SK-N-SH (cell line): ENCODE results near the gene MAMLD1. TPM values are rescaled to one million over a fixed set of nuclear protein-coding genes. Genes with fewer than 3 reads are reported as not detected.

Experiments used
- CTCF ChIA-PET: fragments of 300-600, 350-600 bp; formaldehyde crosslinking; extraction: SDS; loops from one replicate; lab custom pipeline; 2021; lab: Yijun Ruan, JAX
- POLR2A ChIA-PET: fragments of 350-600 bp; sonication (Branson Sonifier 250); formaldehyde crosslinking; extraction: SDS; loops from one replicate; lab custom pipeline; 2020; ENCODE audit warnings: antibody characterized with exemption, inconsistent platforms; lab: Yijun Ruan, JAX
- DNase-seq: peaks from one replicate; pipeline ENCODE4 v3.0.0; 2012
- H2AFZ ChIP-seq: fragments of 200-600 bp; sonication (generic); 2 replicates; pipeline ENCODE4 v1.8.1; 2016; ENCODE audit warnings: antibody characterized with exemption, mild to moderate bottlenecking, low read depth
- H3F3A ChIP-seq: fragments of 200-600 bp; sonication (generic); replicated peaks from 2 replicates; pipeline ENCODE3; 2016; ENCODE audit warnings: antibody characterized with exemption, mild to moderate bottlenecking; ENCODE audit not compliant: insufficient read depth
- H3K27ac ChIP-seq, 2 experiments: fragments of 200-500 bp in 1 of 2; fragments of 200-600 bp in 1 of 2; sonication (Bioruptor generic) in 1 of 2; sonication (generic), shearing (Covaris generic) in 1 of 2; 2 replicates each; pipeline versions ENCODE4 v1.5.1 to v1.6.1; 2014 to 2016; ENCODE audit warnings: low read depth in 2 of 2, inconsistent platforms in 1 of 2, low read length in 1 of 2, mild to moderate bottlenecking in 1 of 2, mixed read lengths in 1 of 2
- H3K27me3 ChIP-seq: fragments of 200-600 bp; sonication (generic), shearing (Covaris generic); 2 replicates; pipeline ENCODE4 v1.6.1; 2016; ENCODE audit warnings: mixed run types; ENCODE audit not compliant: insufficient read depth
- H3K36me3 ChIP-seq, 2 experiments: fragments of 200-500 bp in 1 of 2; fragments of 200-600 bp in 1 of 2; sonication (Bioruptor generic) in 1 of 2; sonication (generic) in 1 of 2; replicated peaks in 1 of 2; 2 replicates each; pipeline versions ENCODE3 to v1.5.1; 2014 to 2016; ENCODE audit warnings: low read length in 1 of 2, mild to moderate bottlenecking in 1 of 2; ENCODE audit not compliant: insufficient read depth in 2 of 2, control insufficient read depth in 1 of 2
- H3K4me1 ChIP-seq, 2 experiments: fragments of 200-500 bp in 1 of 2; fragments of 200-600 bp in 1 of 2; sonication (Bioruptor generic) in 1 of 2; sonication (generic), shearing (Covaris generic) in 1 of 2; 2 replicates each; pipeline versions ENCODE4 v1.5.1 to v1.6.1; 2014 to 2016; ENCODE audit warnings: low read depth in 1 of 2, low read length in 1 of 2, mixed run types in 1 of 2; ENCODE audit not compliant: insufficient read depth in 2 of 2, control insufficient read depth in 1 of 2
- H3K4me2 ChIP-seq: fragments of 200-600 bp; sonication (generic), shearing (Covaris generic); 2 replicates; pipeline ENCODE4 v1.6.1; 2017; ENCODE audit warnings: mixed run types
- H3K4me3 ChIP-seq, 2 experiments: fragments of 200-500 bp in 1 of 2; fragments of 200-600 bp in 1 of 2; sonication (Bioruptor generic) in 1 of 2; sonication (generic), shearing (Covaris generic) in 1 of 2; 2 replicates each; pipeline versions ENCODE4 v1.5.1 to v1.8.1; 2014 to 2016; ENCODE audit warnings: low read depth in 2 of 2, inconsistent platforms in 1 of 2, low read length in 1 of 2, mild to moderate bottlenecking in 1 of 2, mixed read lengths in 1 of 2, moderate library complexity in 1 of 2
- H3K79me2 ChIP-seq: fragments of 200-600 bp; sonication (generic); 2 replicates; pipeline ENCODE4 v1.8.1; 2017; ENCODE audit warnings: mild to moderate bottlenecking; ENCODE audit not compliant: insufficient read depth
- H3K9ac ChIP-seq: fragments of 200-600 bp; sonication (generic); 2 replicates; pipeline ENCODE4 v1.6.1; 2017; ENCODE audit warnings: mixed run types
- H3K9me2 ChIP-seq: fragments of 200-600 bp; sonication (generic); 2 replicates; pipeline ENCODE4 v1.6.1; 2017; ENCODE audit warnings: mixed run types
- H3K9me3 ChIP-seq: fragments of 200-600 bp; sonication (generic); 2 replicates; pipeline ENCODE4 v1.6.1; 2017; ENCODE audit warnings: mixed run types, mild to moderate bottlenecking, moderate library complexity
- H4K20me1 ChIP-seq: fragments of 200-600 bp; sonication (generic); 2 replicates; pipeline ENCODE4 v1.6.1; 2017; ENCODE audit warnings: mild to moderate bottlenecking, mixed run types; ENCODE audit not compliant: insufficient read depth
- ELF1 ChIP-seq: IDR thresholded peaks from 2 replicates; pipeline ENCODE4 v1.4.0; 2012
- EP300 ChIP-seq, 2 experiments: IDR thresholded peaks; 2 replicates each; pipeline versions ENCODE4 v1.4.0 to v1.6.1; 2012; ENCODE audit warnings: borderline replicate concordance in 1 of 2, low read depth in 1 of 2, low read length in 1 of 2
- EZH2phosphoT487 ChIP-seq: fragments of 200-600 bp; sonication (generic); IDR thresholded peaks from 2 replicates; pipeline ENCODE4 v1.6.1; 2017; ENCODE audit warnings: low read depth, mixed run types, mild to moderate bottlenecking, antibody characterized with exemption, moderate library complexity, borderline replicate concordance
- FOSL2 ChIP-seq: IDR thresholded peaks from 2 replicates; pipeline ENCODE4 v1.4.0; 2012; ENCODE audit warnings: low read depth, mild to moderate bottlenecking, moderate library complexity, borderline replicate concordance
- FOXJ3 ChIP-seq: sonication (generic); formaldehyde crosslinking; IDR thresholded peaks from 2 replicates; pipeline ENCODE4 v1.5.1; 2020; ENCODE audit warnings: mild to moderate bottlenecking, missing genetic modification reagents
- GABPA ChIP-seq: IDR thresholded peaks from 2 replicates; pipeline ENCODE4 v1.4.0; 2012; ENCODE audit warnings: low read depth, mild to moderate bottlenecking
- IRF3 ChIP-seq: fragments of 150-350 bp; IDR thresholded peaks from 2 replicates; pipeline ENCODE4 v1.6.1; 2016; ENCODE audit warnings: mild to moderate bottlenecking, low read depth, low read length
- JUND ChIP-seq: IDR thresholded peaks from 2 replicates; pipeline ENCODE4 v1.4.0; 2012
- MAX ChIP-seq: IDR thresholded peaks from 2 replicates; pipeline ENCODE4 v1.4.0; 2012; ENCODE audit warnings: low read depth
- MXI1 ChIP-seq: IDR thresholded peaks from 2 replicates; pipeline ENCODE4 v1.6.1; 2012; ENCODE audit warnings: mild to moderate bottlenecking, low read depth, low read length, improper control_type of control experiment
- RFX5 ChIP-seq: IDR thresholded peaks from 2 replicates; pipeline ENCODE4 v1.6.1; 2012; ENCODE audit warnings: mild to moderate bottlenecking, improper control_type of control experiment, low read length
- RXRA ChIP-seq: IDR thresholded peaks from 2 replicates; pipeline ENCODE4 v1.4.0; 2012; ENCODE audit warnings: low read depth, mild to moderate bottlenecking, borderline replicate concordance
- SIN3A ChIP-seq: IDR thresholded peaks from 2 replicates; pipeline ENCODE4 v1.6.1; 2012; ENCODE audit warnings: low read depth, mild to moderate bottlenecking, low read length, moderate library complexity, borderline replicate concordance
- SMC3 ChIP-seq: IDR thresholded peaks from 2 replicates; pipeline ENCODE4 v1.6.1; 2012; ENCODE audit warnings: low read depth, low read length, improper control_type of control experiment
- TCF12 ChIP-seq: IDR thresholded peaks from 2 replicates; pipeline ENCODE4 v1.4.0; 2012
- TEAD4 ChIP-seq: IDR thresholded peaks from 2 replicates; pipeline ENCODE4 v1.4.0; 2012; ENCODE audit warnings: mild to moderate bottlenecking, borderline replicate concordance; ENCODE audit not compliant: insufficient read depth
- USF1 ChIP-seq: IDR thresholded peaks from 2 replicates; pipeline ENCODE4 v1.4.0; 2012; ENCODE audit warnings: low read depth, borderline replicate concordance
- USF2 ChIP-seq: fragments of 150-350 bp; IDR thresholded peaks from 2 replicates; pipeline ENCODE4 v1.6.1; 2017; ENCODE audit warnings: antibody characterized with exemption, low read length, low read depth, borderline replicate concordance
- YY1 ChIP-seq: IDR thresholded peaks from 2 replicates; pipeline ENCODE4 v1.4.0; 2012; ENCODE audit warnings: low read depth, mild to moderate bottlenecking
- WGBS: methylation state at CpG from one replicate; pipeline ENCODE4 v1.1.6; 2017; ENCODE audit warnings: low lambda C conversion rate; 5-methylcytosine and 5-hydroxymethylcytosine counted together
- polyA plus RNA-seq, 3 experiments: library from polyadenylated mRNA; depleted of rRNA; stranded (reverse); fragments of >200 nt; gene quantifications; 2 replicates each; pipeline ENCODE4 v1.2.3, GENCODE V29; 2012

MAMLD1 gene
- polyA plus RNA-seq, 1 of the 3 experiments (the other 2 are of a cell fraction), result 4.4 TPM

- H3K4me1 ChIP-seq, result peaks cover 0 to 5% of the 10 kb centered on the region in 2 experiments; a peak in 1 of 4 replicates
- no peaks in the 10 kb centered on the region for H3K27me3 ChIP-seq
- H3K79me2 ChIP-seq, result no peaks in the 10 kb centered on the region
- no peak overlapping the region for H3K4me2 ChIP-seq
- H3K4me3 ChIP-seq, result no peak overlapping the region
- no peaks in the 10 kb centered on the region for H3K36me3 ChIP-seq
- no peak overlapping the region for H3K9ac ChIP-seq
- H3K9me2 ChIP-seq, result no peaks in the 10 kb centered on the region
- no peaks in the 10 kb centered on the region for H3F3A ChIP-seq
- no peak overlapping the region for H3K27ac ChIP-seq
- TF ChIP-seq YY1 (no peak), EP300 (IDR thresholded peaks at IDR 0.05; ENCODE audit: borderline replicate concordance in 1 of 2, low read depth in 1 of 2, low read length in 1 of 2) (no peak), SMC3 (no peak)
- no peaks in the 10 kb centered on the region for H4K20me1 ChIP-seq
- 31% methylated on average over 3 of the region's 3 CpGs for WGBS
- DNase-seq, result no peak
- CTCF ChIA-PET, result interaction anchor here (0.9 kb wide), 1 partner anchor 13 kb away, joined by 3 read pairs; no protein-coding TSS in a partner anchor
- POLR2A ChIA-PET, result no interaction called here
- no peak overlapping the region for H2AFZ ChIP-seq
- no peaks in the 10 kb centered on the region for H3K9me3 ChIP-seq
Observed at GRCh38 chrX:150499240-150499639, 136.1 kb downstream of the MAMLD1 start.

- H3K9me2 ChIP-seq, result no peaks in the 10 kb centered on the region
- CTCF ChIA-PET, result no interaction called here
- no peak for DNase-seq
- no peaks in the 10 kb centered on the region for H3K9me3 ChIP-seq
- WGBS, result 50% methylated on average over 3 of the region's 3 CpGs
- no peak overlapping the region for H3K9ac ChIP-seq
- H3K4me1 ChIP-seq, result peaks cover 0 to 9% of the 10 kb centered on the region in 2 experiments; a peak in 1 of 4 replicates
- no peaks in the 10 kb centered on the region; the same call in 1 of the 2 replicates for H3K27me3 ChIP-seq
- TF ChIP-seq RXRA, result no peak
- TF ChIP-seq ELF1, result no peak
- no peak for TF ChIP-seq TCF12
- no peak for TF ChIP-seq JUND
- no peak for TF ChIP-seq USF2
- no peak for TF ChIP-seq IRF3
- TF ChIP-seq RFX5, result no peak
- no peak for TF ChIP-seq MAX
- TF ChIP-seq USF1, result no peak
- TF ChIP-seq MXI1, result no peak
- TF ChIP-seq EZH2phosphoT487, result no peak
- no peak for TF ChIP-seq GABPA
- TF ChIP-seq SIN3A, result no peak
- TF ChIP-seq FOSL2, result no peak
- no peak for TF ChIP-seq FOXJ3 (CRISPR knock-in tag)
- no peak for TF ChIP-seq TEAD4
- no peaks in the 10 kb centered on the region for H3F3A ChIP-seq
- H3K27ac ChIP-seq, result no peak overlapping the region
- H3K4me2 ChIP-seq, result no peak overlapping the region
- H3K36me3 ChIP-seq, result no peaks in the 10 kb centered on the region
- H3K4me3 ChIP-seq, result no peak overlapping the region
- POLR2A ChIA-PET, result no interaction called here
- no peak overlapping the region for H2AFZ ChIP-seq
- H4K20me1 ChIP-seq, result no peaks in the 10 kb centered on the region
- H3K79me2 ChIP-seq, result no peaks in the 10 kb centered on the region
Observed at GRCh38 chrX:150502091-150502490, 139.0 kb downstream of the MAMLD1 start.
